SK-N-SH (cell line): ENCODE results near the gene GPR17. TPM values are rescaled to one million over a fixed set of nuclear protein-coding genes. Genes with fewer than 3 reads are reported as not detected.

Experiments used
- CTCF ChIA-PET: fragments of 300-600, 350-600 bp; formaldehyde crosslinking; extraction: SDS; loops from one replicate; lab custom pipeline; 2021; lab: Yijun Ruan, JAX
- POLR2A ChIA-PET: fragments of 350-600 bp; sonication (Branson Sonifier 250); formaldehyde crosslinking; extraction: SDS; loops from one replicate; lab custom pipeline; 2020; ENCODE audit warnings: antibody characterized with exemption, inconsistent platforms; lab: Yijun Ruan, JAX
- DNase-seq: peaks from one replicate; pipeline ENCODE4 v3.0.0; 2012
- H2AFZ ChIP-seq: fragments of 200-600 bp; sonication (generic); 2 replicates; pipeline ENCODE4 v1.8.1; 2016; ENCODE audit warnings: antibody characterized with exemption, mild to moderate bottlenecking, low read depth
- H3F3A ChIP-seq: fragments of 200-600 bp; sonication (generic); replicated peaks from 2 replicates; pipeline ENCODE3; 2016; ENCODE audit warnings: antibody characterized with exemption, mild to moderate bottlenecking; ENCODE audit not compliant: insufficient read depth
- H3K27ac ChIP-seq, 2 experiments: fragments of 200-500 bp in 1 of 2; fragments of 200-600 bp in 1 of 2; sonication (Bioruptor generic) in 1 of 2; sonication (generic), shearing (Covaris generic) in 1 of 2; 2 replicates each; pipeline versions ENCODE4 v1.5.1 to v1.6.1; 2014 to 2016; ENCODE audit warnings: low read depth in 2 of 2, inconsistent platforms in 1 of 2, low read length in 1 of 2, mild to moderate bottlenecking in 1 of 2, mixed read lengths in 1 of 2
- H3K27me3 ChIP-seq: fragments of 200-600 bp; sonication (generic), shearing (Covaris generic); 2 replicates; pipeline ENCODE4 v1.6.1; 2016; ENCODE audit warnings: mixed run types; ENCODE audit not compliant: insufficient read depth
- H3K36me3 ChIP-seq, 2 experiments: fragments of 200-500 bp in 1 of 2; fragments of 200-600 bp in 1 of 2; sonication (Bioruptor generic) in 1 of 2; sonication (generic) in 1 of 2; replicated peaks in 1 of 2; 2 replicates each; pipeline versions ENCODE3 to v1.5.1; 2014 to 2016; ENCODE audit warnings: low read length in 1 of 2, mild to moderate bottlenecking in 1 of 2; ENCODE audit not compliant: insufficient read depth in 2 of 2, control insufficient read depth in 1 of 2
- H3K4me1 ChIP-seq, 2 experiments: fragments of 200-500 bp in 1 of 2; fragments of 200-600 bp in 1 of 2; sonication (Bioruptor generic) in 1 of 2; sonication (generic), shearing (Covaris generic) in 1 of 2; 2 replicates each; pipeline versions ENCODE4 v1.5.1 to v1.6.1; 2014 to 2016; ENCODE audit warnings: low read depth in 1 of 2, low read length in 1 of 2, mixed run types in 1 of 2; ENCODE audit not compliant: insufficient read depth in 2 of 2, control insufficient read depth in 1 of 2
- H3K4me2 ChIP-seq: fragments of 200-600 bp; sonication (generic), shearing (Covaris generic); 2 replicates; pipeline ENCODE4 v1.6.1; 2017; ENCODE audit warnings: mixed run types
- H3K4me3 ChIP-seq, 2 experiments: fragments of 200-500 bp in 1 of 2; fragments of 200-600 bp in 1 of 2; sonication (Bioruptor generic) in 1 of 2; sonication (generic), shearing (Covaris generic) in 1 of 2; 2 replicates each; pipeline versions ENCODE4 v1.5.1 to v1.8.1; 2014 to 2016; ENCODE audit warnings: low read depth in 2 of 2, inconsistent platforms in 1 of 2, low read length in 1 of 2, mild to moderate bottlenecking in 1 of 2, mixed read lengths in 1 of 2, moderate library complexity in 1 of 2
- H3K79me2 ChIP-seq: fragments of 200-600 bp; sonication (generic); 2 replicates; pipeline ENCODE4 v1.8.1; 2017; ENCODE audit warnings: mild to moderate bottlenecking; ENCODE audit not compliant: insufficient read depth
- H3K9ac ChIP-seq: fragments of 200-600 bp; sonication (generic); 2 replicates; pipeline ENCODE4 v1.6.1; 2017; ENCODE audit warnings: mixed run types
- H3K9me2 ChIP-seq: fragments of 200-600 bp; sonication (generic); 2 replicates; pipeline ENCODE4 v1.6.1; 2017; ENCODE audit warnings: mixed run types
- H3K9me3 ChIP-seq: fragments of 200-600 bp; sonication (generic); 2 replicates; pipeline ENCODE4 v1.6.1; 2017; ENCODE audit warnings: mixed run types, mild to moderate bottlenecking, moderate library complexity
- H4K20me1 ChIP-seq: fragments of 200-600 bp; sonication (generic); 2 replicates; pipeline ENCODE4 v1.6.1; 2017; ENCODE audit warnings: mild to moderate bottlenecking, mixed run types; ENCODE audit not compliant: insufficient read depth
- CTCF ChIP-seq: fragments of 200-600 bp; sonication (generic); IDR thresholded peaks from 2 replicates; pipeline ENCODE4 v1.6.1; 2017; ENCODE audit warnings: antibody characterized with exemption, mild to moderate bottlenecking, moderate library complexity
- EP300 ChIP-seq, 2 experiments: IDR thresholded peaks; 2 replicates each; pipeline versions ENCODE4 v1.4.0 to v1.6.1; 2012; ENCODE audit warnings: borderline replicate concordance in 1 of 2, low read depth in 1 of 2, low read length in 1 of 2
- FOXM1 ChIP-seq: IDR thresholded peaks from 2 replicates; pipeline ENCODE4 v1.4.0; 2012; ENCODE audit warnings: low read depth, mild to moderate bottlenecking
- JUND ChIP-seq: IDR thresholded peaks from 2 replicates; pipeline ENCODE4 v1.4.0; 2012
- MXI1 ChIP-seq: IDR thresholded peaks from 2 replicates; pipeline ENCODE4 v1.6.1; 2012; ENCODE audit warnings: mild to moderate bottlenecking, low read depth, low read length, improper control_type of control experiment
- PBX3 ChIP-seq: IDR thresholded peaks from 2 replicates; pipeline ENCODE4; 2012
- RAD21 ChIP-seq: IDR thresholded peaks from 2 replicates; pipeline ENCODE4 v1.6.1; 2012; ENCODE audit warnings: mild to moderate bottlenecking, low read length
- REST ChIP-seq: IDR thresholded peaks from 2 replicates; pipeline ENCODE4 v1.6.1; 2012; ENCODE audit warnings: mild to moderate bottlenecking, low read depth, low read length, moderate library complexity
- RXRA ChIP-seq: IDR thresholded peaks from 2 replicates; pipeline ENCODE4 v1.4.0; 2012; ENCODE audit warnings: low read depth, mild to moderate bottlenecking, borderline replicate concordance
- SIN3A ChIP-seq: IDR thresholded peaks from 2 replicates; pipeline ENCODE4 v1.6.1; 2012; ENCODE audit warnings: low read depth, mild to moderate bottlenecking, low read length, moderate library complexity, borderline replicate concordance
- TEAD4 ChIP-seq: IDR thresholded peaks from 2 replicates; pipeline ENCODE4 v1.4.0; 2012; ENCODE audit warnings: mild to moderate bottlenecking, borderline replicate concordance; ENCODE audit not compliant: insufficient read depth
- USF1 ChIP-seq: IDR thresholded peaks from 2 replicates; pipeline ENCODE4 v1.4.0; 2012; ENCODE audit warnings: low read depth, borderline replicate concordance
- ZBTB33 ChIP-seq: IDR thresholded peaks from 2 replicates; pipeline ENCODE4 v1.4.0; 2012; ENCODE audit warnings: low read depth, borderline replicate concordance
- WGBS: methylation state at CpG from one replicate; pipeline ENCODE4 v1.1.6; 2017; ENCODE audit warnings: low lambda C conversion rate; 5-methylcytosine and 5-hydroxymethylcytosine counted together
- polyA plus RNA-seq, 3 experiments: library from polyadenylated mRNA; depleted of rRNA; stranded (reverse); fragments of >200 nt; gene quantifications; 2 replicates each; pipeline ENCODE4 v1.2.3, GENCODE V29; 2012

GPR17 gene
- polyA plus RNA-seq, 1 of the 3 experiments (the other 2 are of a cell fraction), result 0.03 TPM

- no peak for TF ChIP-seq USF1
- no peak for TF ChIP-seq PBX3
Measured at GRCh38 chr2:127626175-127626574, 19.8 kb upstream of the GPR17 start (continued).

- WGBS, result 87% methylated on average over 17 of the region's 28 CpGs
- POLR2A ChIA-PET, result no interaction called here
- Histone ChIP-seq H3K9me3 (no peaks in the 10 kb centered on the region), H3K4me1 (peaks cover 0 to 4% of the 10 kb centered on the region in 2 experiments; a peak in 1 of 4 replicates), H3K9me2 (no peaks in the 10 kb centered on the region), H3K9ac (no peak overlapping the region), H3K4me2 (no peak overlapping the region), H3K27ac (no peak overlapping the region), H4K20me1 (no peaks in the 10 kb centered on the region), H3F3A (no peaks in the 10 kb centered on the region), H3K79me2 (no peaks in the 10 kb centered on the region), H3K4me3 (no peak overlapping the region), H3K36me3 (no peaks in the 10 kb centered on the region), H2AFZ (no peak overlapping the region), H3K27me3 (no peaks in the 10 kb centered on the region)
- TF ChIP-seq JUND, result no peak
- TF ChIP-seq RAD21, result no peak
- TF ChIP-seq MXI1, result no peak
- TF ChIP-seq CTCF, result no peak
- TF ChIP-seq ZBTB33, result no peak
- no peak for TF ChIP-seq TEAD4
- TF ChIP-seq REST, result no peak
- TF ChIP-seq FOXM1, result no peak
- no peak for TF ChIP-seq EP300 (IDR thresholded peaks at IDR 0.05; ENCODE audit: borderline replicate concordance in 1 of 2, low read depth in 1 of 2, low read length in 1 of 2)
- TF ChIP-seq SIN3A, result no peak
- no peak for TF ChIP-seq RXRA
- no peak for DNase-seq
- CTCF ChIA-PET, result interaction anchor here (1.4 to 2.0 kb wide), 2 partner anchors 13 to 23 kb away, joined by 4 to 6 read pairs; no protein-coding TSS in a partner anchor
Measured at GRCh38 chr2:127626917-127627739, 18.8 kb upstream of the GPR17 start.
